ENCODE data around the gene ARFGAP3. TPM values are rescaled to one million over a fixed set of nuclear protein-coding genes. Genes with fewer than 3 reads are reported as not detected.
"Not testable (repeated sequence)": the region's sequence is repeated elsewhere in the genome, so short reads cannot be mapped to it uniquely, and the experiment has no call there.

ARFGAP3 gene
- total RNA-seq, 2 donors from 2014 or later = 32.0 to 32.8 TPM

DNA sequence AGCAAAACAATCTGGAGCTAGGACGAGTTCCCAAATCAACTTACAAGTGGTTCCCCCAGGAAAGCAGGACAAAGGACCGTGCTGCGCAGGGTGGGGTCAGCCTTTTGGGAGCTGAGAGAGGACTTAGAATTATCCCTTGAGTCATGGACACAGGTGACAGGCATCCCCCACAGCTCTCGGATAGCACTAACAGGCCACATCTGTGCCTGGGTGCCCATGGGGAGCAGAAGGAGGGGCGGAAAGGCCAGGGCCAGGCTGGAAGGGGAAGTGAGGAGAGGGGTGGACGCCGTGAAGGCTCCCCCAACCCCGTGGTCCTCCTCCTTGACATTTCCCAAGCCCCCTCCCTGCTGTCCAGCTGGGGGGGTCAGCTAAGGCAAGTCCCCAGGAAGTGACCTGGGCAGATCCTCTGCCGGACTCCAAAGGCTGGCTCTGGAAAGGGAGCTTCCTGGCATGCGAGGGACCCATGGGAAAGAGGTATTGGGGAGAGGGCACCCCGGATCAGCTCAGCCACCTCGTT is 104.8 kb downstream of the ARFGAP3 start:
- no peak overlapping the region for H3K27ac Mint-ChIP-seq
- no peak for ATAC-seq (replicated peaks)
- no peaks in the 10 kb centered on the region for H3K27me3 Mint-ChIP-seq
- no peaks in the 10 kb centered on the region for H3K4me1 Mint-ChIP-seq
- no peak overlapping the region for H3K4me3 Mint-ChIP-seq
- no peaks in the 10 kb centered on the region for H3K36me3 Mint-ChIP-seq (ENCODE audit: low read depth)
- H3K9me3 Mint-ChIP-seq = no peaks in the 10 kb centered on the region

DNA sequence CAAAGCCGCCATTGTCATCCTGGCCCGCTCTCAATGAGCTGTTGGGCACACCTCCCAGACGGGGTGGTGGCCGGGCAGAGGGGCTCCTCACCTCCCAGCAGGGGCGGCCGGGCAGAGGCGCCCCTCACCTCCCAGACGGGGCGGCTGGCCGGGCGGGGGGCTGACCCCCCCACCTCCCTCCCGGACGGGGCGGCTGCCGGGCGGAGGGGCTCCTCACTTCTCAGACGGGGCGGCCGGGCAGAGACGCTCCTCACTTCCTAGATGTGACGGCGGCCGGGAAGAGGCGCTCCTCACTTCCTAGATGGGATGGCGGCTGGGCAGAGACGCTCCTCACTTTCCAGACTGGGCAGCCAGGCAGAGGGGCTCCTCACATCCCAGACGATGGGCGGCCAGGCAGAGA is 106.7 kb downstream of the ARFGAP3 start:
- not testable (repeated sequence) for H3K27me3 Mint-ChIP-seq; H3K4me3 Mint-ChIP-seq; H3K36me3 Mint-ChIP-seq (ENCODE audit: low read depth); H3K9me3 Mint-ChIP-seq; ATAC-seq (replicated peaks); H3K4me1 Mint-ChIP-seq; H3K27ac Mint-ChIP-seq

DNA sequence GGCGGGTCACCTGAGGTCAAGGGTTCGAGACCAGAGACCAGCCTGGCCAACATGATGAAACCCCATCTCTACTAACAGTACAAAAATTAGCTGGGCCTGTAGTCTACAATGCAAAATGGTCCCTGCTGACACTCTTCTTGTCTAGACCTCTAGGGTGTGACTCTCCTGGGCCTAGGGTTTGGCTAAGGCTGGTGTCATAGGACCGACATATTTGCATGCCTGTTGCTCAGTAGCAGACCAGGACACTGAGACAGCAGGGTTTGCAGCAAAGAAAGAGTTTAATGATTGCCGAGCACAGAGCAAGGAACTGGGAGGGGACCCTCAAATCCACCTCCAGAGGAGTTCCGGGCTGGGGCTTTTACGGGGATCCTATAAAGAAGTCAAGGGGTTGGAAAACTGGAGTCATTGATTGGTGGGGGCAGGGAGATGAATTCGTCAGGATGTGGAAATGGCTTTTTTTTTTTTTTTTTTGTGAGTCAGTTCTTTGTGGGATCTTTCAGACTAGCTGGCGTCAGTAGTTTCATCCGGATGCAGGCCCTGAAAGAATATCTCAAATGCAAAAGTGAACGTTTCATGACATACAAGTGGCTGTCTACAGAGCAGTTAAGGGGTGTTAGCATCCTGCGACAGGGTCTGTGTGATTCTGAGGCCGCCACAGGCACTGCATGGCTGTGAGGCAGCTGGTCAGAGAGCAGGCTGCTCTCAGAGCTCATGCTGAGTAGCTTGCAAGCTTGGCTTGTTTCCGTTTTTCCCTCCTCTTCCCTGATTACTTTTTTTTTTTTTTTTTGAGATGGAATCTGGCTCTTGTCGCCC is 109.2 kb downstream of the ARFGAP3 start:
- no peaks in the 10 kb centered on the region for H3K27me3 Mint-ChIP-seq
- H3K4me1 Mint-ChIP-seq = no peaks in the 10 kb centered on the region
- H3K27ac Mint-ChIP-seq = no peak overlapping the region
- no peaks in the 10 kb centered on the region for H3K9me3 Mint-ChIP-seq
- no peak overlapping the region for H3K4me3 Mint-ChIP-seq
- ATAC-seq (replicated peaks) = peak; percentile 66
- no peaks in the 10 kb centered on the region for H3K36me3 Mint-ChIP-seq (ENCODE audit: low read depth)

Other genes starting within 250 kb of the ARFGAP3 start
- gene POLDIP3, start 242.4 kb downstream of the ARFGAP3 start, total RNA-seq = 10 to 100 TPM; 70.0 to 72.4 TPM
- gene ATP5MGL, start 216.7 kb downstream of the ARFGAP3 start, total RNA-seq = 1 to 10 TPM in 1 of 2 donors, under 1 TPM in 1; 0.45 to 1.1 TPM
- gene CYB5R3, start 207.9 kb downstream of the ARFGAP3 start, total RNA-seq = 10 to 100 TPM; 55.5 to 86.1 TPM
- gene A4GALT, start 136.4 kb downstream of the ARFGAP3 start, total RNA-seq = under 1 TPM in 1 of 2 donors, not detected in 1; 0.19 TPM
- gene PACSIN2, start 157.9 kb upstream of the ARFGAP3 start, total RNA-seq = 10 to 100 TPM; 22.9 to 26.3 TPM
- 1 to 10 TPM; 2.9 to 4.1 TPM for gene TTLL1, start 232.1 kb upstream of the ARFGAP3 start, total RNA-seq

Measured in activated T-helper 17 cell treated with anti-CD3 and anti-CD28 coated beads, Interleukin-2, amount 50 U/mL, for 72 hours (primary cell).